NCI-H748 (cell line): ENCODE results near the gene RBMS3.

Experiments used
- DNase-seq: peaks from one replicate; lab custom pipeline; 2025; ENCODE audit not compliant: unreplicated experiment; lab: John Stamatoyannopoulos, UW

Gene RBMS3

DNA sequence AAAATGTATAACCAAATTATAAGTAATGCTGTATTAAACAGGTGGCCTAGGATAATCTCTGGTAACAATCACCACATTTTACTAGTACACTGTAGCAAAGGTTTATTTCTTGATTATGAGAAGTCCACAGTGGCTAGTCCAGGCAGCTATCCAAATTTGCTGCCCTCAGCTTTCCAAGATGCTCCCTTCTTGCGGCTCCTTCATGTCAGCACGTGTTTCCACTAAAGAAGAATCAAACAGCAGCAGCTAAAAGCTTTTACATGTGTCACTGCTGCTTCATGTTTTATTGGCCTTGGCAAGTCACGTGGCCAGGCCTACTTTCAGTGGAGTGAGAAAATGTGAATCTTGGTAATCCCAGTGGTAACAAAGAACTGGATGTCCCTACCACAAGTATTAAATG lies 5.6 kb upstream of the RBMS3 start:
- DNase-seq = no peak

DNA sequence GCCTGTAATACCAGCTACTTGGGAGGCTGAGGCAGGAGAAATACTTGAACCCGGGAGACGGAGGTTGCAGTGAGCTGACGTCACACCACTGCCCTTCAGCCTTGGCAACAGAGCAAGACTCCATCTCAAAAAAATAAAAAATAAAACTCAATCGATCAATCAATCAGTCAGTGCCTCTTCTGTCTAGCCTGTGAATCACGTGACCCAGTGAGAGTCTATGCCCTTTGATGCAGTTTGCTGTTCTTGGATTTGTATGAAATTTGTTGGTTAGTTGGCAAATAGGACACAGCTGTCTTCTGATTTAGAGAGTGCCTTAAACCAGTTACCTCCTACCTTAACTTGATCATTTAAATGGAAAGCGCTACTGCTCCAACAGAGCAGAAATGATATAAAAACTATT lies 3.6 kb upstream of the RBMS3 start:
- no peak for DNase-seq

DNA sequence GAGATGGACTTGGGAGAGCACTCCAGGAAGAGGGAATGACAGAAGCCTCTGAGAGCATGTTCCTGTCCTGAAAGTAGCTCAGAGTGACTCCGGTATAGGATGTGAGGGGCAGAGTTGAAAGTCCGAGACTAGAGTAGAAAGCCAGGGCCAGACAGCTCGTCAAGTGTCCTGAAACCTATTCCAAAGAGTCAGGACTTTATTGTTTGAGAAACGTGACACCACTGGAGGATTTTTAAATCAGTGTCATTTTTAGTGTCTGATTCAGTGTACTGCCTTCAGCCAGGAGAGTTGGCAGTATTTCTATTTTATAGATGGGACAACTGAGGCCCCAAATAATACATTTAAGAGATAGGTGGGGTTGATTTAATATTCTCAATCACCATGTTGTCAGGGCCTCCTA lies 1.6 kb upstream of the RBMS3 start:
- DNase-seq = no peak

DNA sequence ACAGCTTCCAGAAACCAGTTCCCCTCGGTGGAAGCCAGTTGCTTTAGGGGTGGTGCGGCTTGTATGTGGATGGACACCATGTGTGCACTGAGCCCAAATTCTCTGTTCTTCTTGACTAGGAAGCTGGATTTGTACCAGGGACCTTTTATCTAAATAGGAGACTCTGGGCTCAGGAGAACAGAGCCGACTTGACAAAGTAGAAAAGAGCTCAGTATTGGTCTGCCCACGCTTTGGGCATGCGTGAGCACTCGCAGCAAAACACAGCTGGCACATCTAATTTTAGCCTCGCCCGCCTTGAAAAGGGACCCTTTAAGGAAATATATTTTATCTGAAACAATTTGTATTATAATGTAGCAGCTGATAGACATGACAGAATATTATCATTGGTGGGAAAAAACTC lies 1.1 kb upstream of the RBMS3 start:
- DNase-seq = no peak

DNA sequence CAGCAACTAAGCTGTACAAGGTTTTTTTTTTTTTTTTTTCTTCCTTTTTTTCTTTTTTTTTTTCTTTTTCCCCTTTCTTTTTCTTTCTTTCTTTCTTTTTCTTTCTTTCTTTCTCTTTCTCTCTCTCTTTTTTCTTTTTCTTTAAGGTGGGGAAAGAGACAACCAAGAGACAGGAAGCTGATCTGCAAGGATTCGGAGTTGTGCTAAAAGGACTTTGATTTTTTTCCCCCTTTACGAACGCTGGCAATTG lies 148 bp downstream of the RBMS3 start:
- no peak for DNase-seq

DNA sequence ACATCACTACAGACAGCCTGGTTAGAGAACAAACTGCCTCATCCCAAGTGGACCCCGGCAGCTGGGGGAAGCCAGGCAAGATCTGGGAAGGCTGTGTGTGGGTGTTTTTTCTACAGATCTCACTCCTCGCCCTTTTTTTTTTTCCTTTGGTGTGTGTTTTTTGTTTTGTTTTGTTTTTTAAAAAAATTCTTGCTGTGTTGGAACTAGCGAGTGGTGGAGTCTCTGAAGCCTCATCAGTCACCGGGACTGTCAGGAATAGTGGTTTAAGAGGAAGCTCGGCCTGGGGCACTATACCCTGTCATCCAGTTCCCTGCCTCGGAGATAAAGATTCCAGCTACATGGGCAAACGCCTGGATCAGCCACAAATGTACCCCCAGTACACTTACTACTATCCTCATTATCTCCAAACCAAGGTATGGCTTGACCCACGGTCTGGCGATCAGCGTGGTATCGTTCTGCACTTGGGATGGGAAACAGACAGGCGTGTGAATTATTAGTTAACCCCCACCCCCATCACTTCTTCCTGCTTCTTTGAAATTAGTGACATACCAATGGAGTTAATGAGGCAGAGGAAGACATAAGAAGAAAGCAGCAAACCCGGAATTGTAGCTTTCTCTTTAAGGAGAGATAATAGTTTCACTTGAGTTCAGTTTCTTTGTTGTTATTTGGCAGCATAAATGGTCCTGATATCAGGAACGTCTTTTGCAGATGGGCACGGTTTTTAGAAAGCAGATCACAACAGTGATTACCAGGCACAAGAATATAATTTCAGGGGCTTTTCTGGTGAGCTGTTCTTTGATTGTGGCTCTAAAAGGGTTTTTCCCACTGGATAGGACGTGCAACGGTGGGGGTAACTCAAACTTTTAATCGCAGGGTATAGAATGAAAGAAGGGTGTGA lies 722 bp downstream of the RBMS3 start:
- DNase-seq = no peak

DNA sequence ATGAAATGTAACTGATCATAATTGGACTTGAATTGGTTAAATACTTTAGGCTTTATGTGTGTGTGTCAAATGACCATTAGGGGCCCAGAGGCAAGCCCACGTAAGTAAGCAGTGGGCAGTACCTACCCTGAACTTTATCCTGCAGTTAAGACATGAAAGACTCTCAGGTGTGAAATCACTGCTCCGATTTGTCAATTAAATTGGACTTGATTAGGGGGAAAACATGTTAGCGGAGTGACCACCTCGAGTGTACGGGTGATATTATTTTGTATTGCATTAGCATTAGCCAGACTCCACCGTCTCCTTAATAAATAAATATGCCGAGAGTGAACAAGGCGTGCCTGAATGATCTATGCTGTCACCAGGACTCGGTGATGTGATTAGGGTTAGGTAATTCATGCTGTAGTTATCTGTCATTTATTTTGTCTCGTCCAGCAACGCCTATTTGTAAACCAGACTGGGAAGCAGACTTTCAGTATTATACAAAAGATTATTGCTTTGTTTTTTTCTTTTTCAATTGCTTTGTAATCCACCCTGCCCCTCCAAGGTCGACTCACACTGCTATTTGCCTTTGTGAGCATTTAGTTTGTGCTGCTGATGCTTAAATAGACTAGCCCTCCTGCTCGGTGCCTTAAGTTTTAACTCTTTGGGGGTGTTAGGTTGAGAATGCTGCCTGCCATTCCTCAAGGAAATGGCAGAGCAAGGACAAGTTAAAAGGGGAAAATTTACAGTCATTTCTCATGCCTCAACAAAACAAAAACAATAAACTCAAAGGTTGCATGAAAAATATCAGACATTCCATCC lies 1.8 kb downstream of the RBMS3 start:
- DNase-seq = peak; percentile 9

DNA sequence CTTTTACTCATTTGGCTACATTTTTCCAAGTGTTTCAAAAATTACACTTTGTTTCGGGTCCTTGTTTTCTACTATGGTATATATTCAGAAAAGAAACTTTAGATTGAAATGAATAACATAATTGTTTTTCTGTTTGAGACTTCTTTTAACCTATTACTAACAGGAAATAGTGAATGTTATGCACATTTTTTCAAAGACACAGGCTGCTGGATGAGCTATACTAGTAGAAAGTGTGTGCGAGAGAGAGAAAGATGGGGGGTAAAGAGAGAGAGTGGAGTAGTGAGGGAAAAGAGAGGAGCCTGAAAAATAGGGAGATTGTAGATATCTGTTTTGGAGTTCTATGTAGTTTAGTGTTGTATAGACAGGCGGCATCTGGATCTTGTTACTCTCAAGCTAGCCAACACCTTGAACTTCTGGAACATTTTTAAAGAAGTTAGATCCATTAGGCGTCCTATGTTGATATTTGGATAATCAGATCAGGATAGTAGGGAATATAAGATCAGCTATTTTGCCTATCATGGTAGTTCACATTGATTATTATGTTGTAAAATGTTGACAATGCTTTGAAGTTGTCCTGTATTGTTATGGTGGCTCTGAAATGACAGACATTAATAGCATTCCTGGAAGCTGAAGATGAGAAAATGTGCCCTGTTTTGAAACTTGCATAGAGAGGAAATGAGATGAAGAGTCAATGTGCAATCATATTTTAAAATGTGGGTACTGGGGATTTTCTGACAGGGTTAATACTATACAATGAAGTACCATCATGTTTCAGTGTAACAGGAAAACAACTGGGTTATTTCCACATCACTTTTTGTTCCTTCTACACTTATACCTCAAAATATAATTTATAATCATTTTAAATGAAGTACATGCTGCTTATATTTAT lies 2.6 kb downstream of the RBMS3 start:
- DNase-seq = no peak

DNA sequence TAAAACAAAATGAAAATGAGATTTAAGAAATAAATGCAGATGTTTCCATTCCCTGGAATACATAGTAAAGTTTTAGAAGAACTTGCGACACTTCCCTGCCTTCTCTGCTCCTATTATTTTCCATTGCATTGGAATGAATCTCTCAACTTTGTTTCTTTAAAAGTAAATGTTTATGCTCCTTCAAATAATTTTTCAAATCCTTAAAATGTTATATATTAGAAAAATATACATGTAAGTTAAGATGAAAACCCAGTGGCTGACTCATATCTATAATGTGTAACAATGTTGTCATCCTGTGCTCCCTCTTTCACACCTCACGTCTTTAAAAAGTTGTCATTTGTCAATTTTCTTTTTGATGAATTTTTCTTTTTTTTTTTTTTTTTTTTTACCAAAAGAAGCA lies 3.6 kb downstream of the RBMS3 start:
- DNase-seq = no peak

DNA sequence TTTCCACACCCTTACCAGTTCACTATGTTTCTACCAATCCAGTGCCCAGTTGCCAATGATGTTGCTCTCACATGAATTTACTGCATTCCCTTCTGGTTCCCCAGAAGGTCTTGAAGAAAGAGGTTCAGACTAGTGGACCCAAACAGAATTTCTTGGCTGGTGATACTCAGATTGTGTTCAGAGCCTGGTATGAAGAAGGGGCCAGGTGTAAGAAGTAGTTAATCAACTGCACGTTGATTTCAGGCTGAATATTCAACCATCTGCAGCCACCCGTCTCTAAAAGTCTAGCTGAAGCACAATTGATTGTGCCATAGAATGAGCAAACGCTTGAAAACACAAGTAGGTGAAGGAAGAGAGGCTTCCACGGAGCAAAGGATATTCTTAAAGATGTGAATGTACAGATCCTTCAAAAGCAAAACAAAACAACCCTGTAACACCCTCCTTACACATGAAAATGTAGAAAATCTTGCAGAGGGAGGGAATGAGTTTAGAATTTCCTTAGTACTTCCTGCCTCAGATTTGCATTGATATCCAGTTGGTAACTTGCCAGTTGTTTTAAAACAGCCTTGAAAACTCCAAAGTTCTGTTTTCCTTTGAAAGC lies 4.7 kb downstream of the RBMS3 start:
- DNase-seq = no peak

DNA sequence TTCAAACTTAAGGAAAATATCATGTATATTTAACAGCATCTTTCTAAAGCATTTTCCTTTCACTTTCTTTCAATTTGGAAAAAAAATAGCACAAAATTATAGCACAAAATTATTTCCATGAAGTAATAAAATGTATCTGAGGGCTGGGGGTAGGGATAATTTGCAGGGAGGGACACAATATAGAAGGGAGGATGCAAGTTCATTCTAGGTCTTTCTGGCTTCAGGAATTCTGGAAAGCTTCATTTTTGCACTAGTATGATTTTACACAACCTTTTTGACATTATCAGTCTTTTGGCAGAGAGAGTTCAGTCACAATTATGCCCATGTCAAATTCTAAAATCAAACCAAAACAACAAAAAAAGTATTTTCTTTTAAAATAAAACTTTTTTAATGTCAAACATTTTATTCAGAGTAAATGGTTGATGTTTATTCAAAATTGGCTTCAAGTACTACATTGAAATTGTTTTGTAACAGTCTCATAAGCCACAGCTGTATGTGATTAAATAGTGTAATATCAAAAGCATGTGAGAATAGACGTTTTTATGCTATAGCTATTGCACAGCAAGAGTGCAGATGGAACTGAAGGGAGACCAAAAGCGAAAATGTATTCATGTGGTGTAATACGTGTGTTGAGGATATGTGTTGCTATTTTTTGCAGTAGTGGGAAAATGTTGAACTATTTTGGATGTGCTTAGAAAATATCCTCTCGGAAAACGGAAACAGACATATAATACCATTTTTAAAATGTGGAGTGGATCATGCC lies 5.8 kb downstream of the RBMS3 start:
- DNase-seq = no peak

DNA sequence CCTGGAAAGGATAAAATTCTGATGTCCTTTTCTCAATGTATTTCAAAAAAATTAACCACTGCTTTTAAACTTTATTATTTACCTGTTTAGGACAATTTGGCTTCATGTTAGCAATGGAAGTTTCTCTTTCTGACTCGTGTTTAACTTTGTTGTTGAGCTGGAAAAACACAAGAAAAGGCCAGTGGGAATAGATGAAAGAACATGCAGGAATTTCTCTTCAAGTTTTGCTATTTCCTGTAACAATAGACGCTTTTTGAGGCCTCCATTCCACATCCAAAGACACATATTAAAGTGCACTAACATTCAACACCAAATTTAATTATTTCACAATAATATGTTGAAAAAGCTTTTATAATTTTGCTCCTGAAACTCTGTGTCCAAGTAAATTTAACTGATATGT lies 9.7 kb downstream of the RBMS3 start:
- DNase-seq = no peak

DNA sequence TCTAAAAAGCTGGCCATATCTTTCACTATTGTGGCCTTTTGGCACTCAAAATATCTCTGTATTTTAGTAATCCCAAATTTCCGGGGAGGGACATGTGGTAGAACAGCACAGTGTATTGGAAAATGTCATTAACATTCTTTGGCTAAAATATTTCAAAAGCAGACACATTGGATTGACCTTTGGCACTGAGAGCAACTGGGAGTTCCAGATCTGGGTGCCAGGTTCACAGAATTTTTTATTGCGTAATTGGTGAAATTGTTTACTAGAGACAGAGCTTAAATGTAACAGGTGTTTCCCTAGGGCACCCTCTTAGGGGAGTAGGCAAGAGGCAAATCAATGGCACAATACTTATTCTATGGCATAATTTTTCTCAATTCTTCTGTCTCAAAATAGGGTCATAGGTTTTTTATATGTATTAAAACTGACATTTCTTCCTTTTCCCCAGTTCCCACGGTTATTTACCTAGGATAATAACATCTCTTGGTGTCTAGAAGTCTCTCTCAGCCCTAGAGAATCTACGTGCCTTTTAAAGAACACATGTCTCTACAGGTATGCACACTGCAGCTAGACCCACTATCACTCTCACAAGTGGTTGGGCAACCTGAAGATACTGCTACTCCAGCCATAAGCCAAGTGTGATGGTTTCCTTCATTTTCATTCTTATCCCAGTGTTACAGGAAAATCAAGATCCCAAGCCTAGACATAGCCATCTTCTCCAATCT lies 10.6 kb downstream of the RBMS3 start:
- DNase-seq = no peak

DNA sequence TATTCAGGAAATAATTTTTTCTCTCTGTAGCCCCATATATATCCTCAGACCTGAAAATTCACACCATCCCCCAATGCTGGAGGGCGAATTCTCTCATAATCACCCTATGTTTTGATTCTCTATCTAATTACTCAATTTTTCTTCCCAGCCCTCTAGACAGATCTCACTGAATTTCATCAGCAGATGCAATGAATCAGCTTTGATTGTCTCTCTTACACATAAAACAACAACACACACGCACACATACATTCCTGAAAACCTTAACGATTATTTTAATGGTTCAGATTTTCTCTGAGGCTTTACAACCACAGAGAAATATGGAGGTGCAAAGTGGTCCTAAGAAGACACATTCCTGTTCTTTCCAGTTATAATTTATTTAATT lies 11.1 kb downstream of the RBMS3 start:
- DNase-seq = no peak

DNA sequence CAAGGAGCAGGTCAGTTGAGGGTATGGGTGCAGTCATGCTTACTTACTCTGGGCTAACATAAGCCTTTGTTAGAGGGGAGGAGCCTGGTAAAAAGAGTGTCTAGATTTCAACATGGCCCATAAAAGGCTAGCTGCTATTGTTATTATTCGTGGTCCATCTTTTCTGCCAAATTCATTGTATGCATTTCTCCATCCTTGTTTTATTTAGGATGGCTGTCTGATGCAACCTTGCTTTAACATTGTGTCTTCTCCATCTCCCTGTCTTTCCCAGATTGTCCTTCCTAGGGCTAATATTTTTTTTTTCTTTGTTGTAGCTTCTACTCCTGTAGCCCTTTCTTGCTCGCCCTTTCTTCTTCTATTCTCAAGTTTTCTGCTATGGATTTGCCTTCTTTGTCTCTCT lies 12.6 kb downstream of the RBMS3 start:
- no peak for DNase-seq

DNA sequence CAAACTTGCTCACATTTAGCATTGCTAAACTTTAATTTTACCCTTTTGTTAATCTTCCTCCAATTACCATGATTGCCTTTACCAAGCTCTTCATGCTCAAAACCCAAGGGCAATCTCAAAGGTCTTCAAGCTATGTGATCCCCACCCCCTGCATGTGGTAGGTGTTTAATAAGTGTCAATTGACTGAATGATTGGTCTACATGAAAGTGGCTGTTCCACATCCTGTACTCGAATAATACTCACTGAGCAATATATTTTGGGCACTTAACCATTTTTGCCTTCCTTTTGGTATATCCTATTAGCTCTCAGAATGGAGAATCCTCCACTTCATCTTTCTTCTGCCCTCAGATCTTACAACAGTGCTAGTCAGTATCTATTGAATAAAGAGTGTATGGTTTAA lies 17.1 kb downstream of the RBMS3 start:
- DNase-seq = no peak

DNA sequence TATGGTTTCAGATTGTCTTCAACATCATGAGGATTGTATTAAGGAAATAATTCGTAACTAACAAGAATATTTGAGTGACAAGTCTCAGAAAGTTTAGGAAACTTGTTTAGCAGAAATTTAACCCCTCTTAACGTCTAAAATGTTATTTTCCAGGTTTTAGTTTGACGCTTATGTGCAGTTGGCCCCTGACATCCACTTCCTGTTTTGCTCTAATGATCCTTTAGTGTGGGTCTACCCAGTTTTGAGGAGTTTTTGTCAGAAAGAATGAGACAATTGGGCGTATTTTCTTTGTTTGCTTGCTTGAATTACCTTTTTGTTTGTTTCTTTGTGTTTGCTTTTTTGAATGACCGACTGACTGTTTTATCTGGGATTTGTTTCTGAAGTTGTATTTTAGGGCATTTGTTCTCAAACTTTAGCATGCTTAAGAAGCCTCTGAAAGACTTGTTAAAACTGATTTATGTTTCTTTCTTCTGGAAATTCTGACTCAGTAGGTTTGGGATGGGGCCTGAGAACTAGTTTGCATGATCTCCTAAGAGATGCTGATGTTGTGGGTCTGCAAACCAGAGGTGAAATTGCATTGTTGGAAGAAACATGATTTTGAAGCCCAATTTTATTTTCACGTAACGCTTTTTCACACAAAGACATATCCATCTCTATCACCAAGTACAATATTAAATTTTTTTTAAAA lies 20.6 kb downstream of the RBMS3 start:
- DNase-seq = no peak

DNA sequence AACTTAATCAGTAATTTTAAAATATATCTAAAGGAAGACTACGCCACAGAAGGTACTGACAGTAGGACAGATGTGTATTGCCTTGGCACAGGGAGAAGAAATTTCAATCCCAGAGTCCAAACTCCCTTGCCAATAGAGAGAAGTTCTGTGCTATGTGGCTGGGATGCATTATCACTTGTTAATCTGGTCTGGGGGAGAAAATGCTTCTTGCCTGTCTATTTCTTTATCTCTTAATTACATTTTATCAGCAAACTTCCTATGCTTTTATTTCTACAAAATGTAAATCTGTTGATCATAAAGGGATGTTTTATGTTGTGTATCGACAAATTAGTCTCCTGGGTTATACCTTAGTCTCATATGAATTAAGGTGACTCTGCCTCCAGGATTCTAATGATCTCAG lies 21.7 kb downstream of the RBMS3 start:
- no peak for DNase-seq

DNA sequence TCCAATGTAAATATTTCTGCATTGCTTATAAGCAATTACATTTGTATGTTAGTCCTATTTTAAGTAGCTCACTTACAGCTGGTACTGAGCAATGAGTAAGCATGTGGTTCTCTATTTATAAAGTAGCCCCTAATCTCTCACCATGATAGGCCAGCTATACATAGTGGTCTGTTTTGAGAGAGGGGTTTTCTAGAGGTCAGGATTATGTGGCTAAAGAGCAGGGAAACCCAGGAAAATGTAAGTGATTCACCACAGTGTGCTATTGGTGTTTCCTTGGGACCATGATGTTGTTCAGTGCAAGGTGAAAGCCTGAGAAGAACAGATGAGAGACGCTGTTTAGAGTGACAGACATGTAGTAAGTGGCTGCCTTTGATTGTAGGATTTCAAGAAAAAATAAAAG lies 26.4 kb downstream of the RBMS3 start:
- no peak for DNase-seq
